HG02884 (cell line): Measurements from ENCODE around the gene CYP24A1.

ENCODE experiments used
- ATAC-seq: cut with Tn5 transposase; IDR thresholded peaks from one replicate; pipeline ENCODE4 v1.9.1; 2021; ENCODE audit warnings: mild to moderate bottlenecking, moderate library complexity; ENCODE audit not compliant: unreplicated experiment

Gene CYP24A1

DNA sequence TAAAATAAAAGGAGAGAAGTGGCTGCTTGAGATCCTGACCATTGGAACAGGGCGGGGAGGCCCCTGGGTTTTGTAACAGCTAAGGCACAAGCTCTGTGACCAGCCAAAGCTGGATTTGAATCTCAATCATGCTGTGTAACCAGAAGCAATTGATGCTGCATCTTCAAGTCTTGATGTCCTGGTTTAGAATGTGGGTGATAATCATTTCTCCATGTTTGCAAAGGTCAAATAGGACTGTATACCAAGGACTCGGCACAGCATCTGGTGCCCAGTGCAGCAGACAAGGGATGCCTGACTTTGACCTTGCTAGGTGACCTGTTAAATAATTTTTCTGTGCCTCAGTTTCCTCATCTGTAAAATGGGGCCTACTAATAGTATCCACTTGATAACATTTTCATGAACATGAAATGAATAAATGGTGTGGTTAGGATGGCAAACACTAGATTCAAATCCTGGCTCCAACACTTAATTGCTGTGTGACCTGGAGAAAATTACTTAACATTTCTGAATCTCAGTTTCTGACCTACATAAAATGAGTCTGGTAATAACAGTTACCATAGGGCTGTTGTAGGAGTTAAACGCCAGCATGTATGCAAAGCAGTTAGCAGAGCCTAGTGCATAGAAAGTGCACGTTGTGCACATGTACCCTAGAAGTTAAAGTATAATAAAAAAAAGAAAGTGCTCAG lies 57.1 kb downstream of the CYP24A1 start:
- ATAC-seq, result no peak

DNA sequence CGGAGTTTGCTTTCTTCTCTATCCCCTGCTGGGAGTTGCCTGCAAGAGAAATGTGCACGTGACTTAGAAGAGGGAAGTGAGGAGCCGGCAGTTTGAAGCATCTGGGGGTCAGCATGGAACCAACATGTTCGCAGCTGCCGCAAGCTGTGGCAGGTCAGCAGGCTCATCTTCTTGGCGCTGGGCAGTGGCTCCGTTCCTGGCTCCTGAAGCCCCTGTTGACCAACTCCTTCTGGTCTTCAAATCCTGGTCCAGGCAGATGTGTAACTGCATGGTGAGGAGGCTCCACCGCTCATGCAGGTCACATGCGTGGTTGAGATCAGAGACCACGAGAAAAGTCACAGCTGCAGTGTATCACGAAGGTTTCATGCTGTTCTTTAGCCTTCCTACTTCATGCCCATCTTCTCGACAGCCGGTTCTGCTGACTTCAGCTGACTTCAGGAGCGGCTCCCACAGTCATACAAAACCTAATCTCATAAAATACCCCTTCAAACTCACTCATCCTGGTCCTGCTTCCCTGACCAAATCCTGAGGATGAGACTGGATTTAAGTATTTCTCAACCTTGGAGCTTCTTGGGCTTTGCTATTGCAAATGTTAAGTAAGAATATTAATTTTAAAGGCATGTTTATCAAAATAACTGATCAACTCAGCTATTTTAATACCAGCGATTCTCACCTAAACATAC lies 58.5 kb downstream of the CYP24A1 start:
- no peak for ATAC-seq

DNA sequence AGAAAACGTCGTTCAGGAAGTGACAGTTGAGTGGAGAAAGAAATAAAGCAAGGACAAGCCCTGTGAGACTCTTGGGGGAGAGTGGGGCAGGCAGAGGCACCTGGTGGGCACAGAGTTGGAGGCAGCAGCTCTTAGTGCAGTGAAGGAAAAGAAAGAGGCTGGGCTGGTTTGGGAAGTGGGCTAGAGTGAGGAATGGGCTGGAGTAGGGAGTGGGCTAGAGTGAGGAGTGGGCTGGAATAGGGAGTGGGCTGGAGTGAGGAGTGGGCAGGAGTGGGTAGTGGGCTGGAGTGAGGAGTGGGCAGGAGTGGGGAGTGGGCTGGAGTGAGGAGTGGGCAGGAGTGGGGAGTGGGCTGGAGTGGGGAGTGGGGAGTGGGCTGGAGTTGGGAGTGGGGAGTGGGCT lies 59.7 kb downstream of the CYP24A1 start:
- no peak for ATAC-seq

DNA sequence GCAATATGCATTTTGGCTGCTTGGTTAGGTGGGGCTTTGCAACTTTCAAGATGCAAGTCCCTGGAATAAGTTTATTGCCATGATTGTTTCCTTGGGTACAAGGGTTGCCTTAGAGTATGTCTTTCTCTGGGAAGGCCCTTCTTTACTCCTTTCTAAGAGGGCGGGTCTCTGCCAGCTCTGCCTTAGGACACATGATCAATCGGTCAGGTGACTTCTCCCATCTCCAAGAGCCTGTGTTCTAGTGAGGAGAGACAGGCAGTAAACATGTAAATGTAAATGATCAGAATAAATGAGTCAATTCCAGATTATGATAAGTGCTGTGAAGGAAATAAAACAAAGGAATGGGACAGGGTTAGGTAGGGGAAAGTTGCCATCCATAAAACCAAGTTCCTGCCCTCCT lies 60.2 kb downstream of the CYP24A1 start:
- no peak for ATAC-seq

DNA sequence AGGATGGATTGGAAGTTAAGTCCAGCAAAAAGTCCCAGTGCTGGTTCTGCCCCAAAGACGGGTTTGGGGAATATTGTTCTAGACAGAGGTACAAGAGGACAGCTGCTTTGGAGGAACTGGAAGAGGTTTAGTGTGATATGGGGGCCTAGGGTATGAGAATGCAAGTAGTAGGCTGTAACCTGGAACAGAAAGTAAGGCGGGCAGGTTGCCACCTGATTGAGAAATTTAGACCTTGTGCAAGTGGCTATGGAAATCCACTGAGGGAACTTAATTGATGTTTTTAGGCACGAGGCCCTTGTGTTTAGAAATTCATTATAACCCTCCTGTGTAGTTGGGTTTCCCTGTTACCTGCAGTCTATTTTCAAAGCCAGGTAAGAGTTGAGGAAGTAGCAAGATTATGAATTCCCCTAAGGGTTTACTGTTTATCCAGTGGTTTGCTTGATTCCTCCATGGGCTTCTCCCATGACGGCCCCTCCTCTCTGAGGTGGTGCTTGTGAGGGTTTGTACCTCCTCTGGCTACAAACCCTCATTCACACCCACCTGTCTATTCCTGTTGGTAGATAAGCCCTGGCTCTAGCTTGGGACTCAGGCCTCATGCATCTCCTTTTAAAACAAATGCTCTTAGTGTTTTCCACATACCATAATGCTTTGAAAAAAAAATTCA lies 61.4 kb downstream of the CYP24A1 start:
- no peak for ATAC-seq

DNA sequence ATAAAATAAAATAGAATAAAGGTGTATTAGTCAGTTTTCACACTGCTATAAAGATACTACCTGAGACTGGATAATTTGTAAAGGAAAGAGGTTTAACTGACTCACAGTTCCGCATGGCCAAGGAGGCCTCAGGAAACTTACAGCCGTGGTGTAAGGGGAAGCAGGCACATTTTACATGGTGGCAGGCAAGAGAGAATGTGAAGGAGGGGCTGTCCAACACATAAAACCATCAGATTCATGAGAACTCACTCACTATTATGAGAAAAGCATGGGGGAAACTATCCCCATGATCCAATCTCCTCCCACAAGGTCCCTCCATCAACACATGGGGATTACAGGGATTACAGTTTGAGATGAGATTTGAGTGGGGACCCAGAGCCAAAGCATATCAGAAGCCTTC lies 62.3 kb downstream of the CYP24A1 start:
- no peak for ATAC-seq

DNA sequence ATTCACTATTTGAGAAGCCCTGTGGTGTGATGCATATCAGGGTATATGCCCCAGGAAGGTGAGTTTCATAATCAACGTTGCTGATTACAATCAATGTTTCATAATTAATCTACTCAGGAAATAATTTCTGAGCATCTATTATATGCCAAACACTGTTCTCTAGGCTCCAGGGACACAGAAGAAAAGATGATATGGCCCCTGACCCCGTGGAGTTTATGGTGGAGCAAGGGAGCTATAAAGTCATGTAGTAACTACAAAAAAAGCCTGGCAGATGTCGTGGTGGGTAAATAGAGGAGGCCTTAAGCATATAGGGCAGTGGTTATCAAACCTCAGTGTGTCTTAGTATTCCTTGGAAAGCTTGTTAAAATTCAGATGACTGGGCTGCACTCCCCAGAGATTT lies 63.3 kb downstream of the CYP24A1 start:
- ATAC-seq, result no peak

DNA sequence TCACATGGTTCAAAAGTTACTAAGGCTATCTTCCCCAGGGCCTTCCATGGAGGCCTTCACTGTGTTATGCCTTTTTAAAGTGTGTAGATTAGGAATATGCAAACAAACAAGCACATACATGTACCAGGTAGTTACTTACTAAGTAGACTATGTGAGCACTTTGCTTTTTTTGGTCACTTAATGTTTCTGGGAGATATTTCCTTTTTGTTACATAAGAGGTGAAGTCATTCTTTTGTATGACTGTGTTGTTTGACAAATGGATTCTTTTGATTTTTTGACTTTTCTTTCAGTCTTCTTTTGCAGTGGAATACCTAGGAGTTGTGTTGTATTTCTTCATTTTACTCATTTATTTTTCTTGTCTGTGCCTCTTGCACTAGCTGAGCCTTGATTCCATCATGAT lies 63.7 kb downstream of the CYP24A1 start:
- no peak for ATAC-seq

DNA sequence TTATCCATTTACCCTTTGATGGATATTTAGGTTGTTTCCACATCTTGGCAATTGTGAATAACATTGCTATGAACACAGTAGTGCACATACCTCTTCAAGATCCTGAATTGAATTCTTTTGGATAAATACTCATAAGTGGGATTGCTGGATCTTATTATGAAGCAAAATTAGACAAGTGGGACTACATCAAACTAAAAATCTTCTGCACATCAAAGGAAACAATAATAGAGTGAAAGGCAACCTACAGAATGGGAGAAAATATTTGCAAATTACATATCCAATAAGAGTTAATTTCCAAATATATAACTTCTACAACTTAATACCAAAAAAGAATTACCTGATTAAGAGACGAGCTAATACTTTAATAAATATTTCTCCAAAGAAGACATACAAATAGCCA lies 65.0 kb downstream of the CYP24A1 start:
- ATAC-seq, result no peak

DNA sequence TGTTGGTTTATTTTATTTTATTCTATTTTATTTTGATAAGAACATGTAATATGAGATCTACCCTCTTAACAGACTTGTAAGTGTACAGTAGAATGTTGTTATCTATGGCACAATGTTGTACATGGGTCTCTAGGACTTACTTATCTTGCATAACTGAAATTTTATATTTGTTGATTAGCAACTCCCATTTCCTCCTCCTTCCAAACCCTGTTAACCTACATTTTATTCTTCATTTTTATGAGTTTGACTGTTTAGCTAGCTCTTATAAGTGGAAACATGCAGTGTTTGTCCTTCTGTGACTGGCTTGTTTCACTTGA lies 65.5 kb downstream of the CYP24A1 start:
- no peak for ATAC-seq

DNA sequence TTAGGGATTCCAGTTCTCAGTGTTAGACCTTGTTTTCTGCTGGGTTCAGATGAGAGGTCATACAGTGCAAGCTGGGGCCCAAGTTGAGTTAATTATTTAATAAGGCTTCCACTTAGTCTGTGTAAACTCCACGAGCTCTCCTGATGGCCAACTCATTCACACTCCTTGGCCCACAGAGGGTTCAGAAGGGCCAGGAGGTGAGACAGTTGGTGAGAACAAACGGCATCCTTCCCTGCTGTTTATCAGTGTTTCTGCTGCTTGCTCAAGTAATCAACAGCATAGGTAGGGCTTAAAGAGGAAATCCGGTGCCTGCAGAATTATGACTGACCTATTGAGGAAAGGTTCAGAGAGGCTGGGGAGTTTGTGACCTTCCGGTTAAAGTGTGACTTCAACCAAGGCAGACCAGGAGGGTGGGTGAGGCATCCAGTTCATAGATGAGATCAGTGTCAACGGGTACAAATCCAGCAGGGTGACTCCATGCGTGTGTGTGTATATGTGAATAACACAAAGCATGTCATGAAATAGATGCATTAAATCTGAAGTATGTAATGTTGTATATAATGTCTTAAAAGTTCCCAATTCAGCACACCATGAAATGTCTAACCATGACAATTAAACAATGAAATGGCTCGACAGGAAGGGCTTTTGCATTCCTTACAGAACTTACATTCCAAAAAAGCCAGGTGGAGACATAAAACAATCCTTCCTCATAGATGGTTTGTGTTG lies 66.0 kb downstream of the CYP24A1 start:
- ATAC-seq, result no peak

DNA sequence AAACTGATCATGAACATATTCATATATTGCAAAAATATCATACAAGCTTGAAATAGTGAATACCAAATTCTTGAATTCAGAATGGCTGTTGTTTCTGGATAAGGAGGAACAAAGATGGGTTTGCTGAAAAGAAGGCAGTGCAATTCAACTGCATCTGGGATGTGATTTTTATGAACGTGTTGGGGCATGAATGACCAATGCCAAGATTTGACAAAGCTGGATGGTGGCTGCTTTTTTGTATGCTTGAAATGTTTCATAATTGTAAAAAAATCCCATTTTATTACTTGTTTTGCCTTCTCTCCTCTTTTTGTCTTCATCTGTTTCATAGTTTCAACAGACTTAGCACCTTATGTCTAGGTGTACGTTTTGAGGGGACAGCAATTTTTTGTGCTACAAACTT lies 66.6 kb downstream of the CYP24A1 start:
- ATAC-seq, result no peak

DNA sequence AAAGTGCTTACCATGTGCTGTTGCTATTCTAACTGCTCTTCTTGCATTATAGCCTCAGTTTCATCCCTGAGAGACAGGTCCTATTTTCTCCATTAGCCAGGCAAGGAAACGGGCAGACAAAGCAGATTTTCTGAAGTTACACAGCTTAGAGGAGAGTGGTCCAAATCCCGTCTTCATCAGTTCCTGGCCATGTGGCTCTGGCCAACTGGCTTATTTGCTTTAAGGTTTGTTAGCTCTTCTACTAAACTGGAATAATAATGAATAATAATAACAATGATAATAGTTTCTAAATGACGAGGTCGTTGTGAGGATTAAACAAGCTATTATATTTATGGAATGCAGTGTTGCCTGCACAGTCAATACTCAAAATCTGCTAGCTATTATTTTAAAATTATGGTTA lies 67.6 kb downstream of the CYP24A1 start:
- no peak for ATAC-seq

DNA sequence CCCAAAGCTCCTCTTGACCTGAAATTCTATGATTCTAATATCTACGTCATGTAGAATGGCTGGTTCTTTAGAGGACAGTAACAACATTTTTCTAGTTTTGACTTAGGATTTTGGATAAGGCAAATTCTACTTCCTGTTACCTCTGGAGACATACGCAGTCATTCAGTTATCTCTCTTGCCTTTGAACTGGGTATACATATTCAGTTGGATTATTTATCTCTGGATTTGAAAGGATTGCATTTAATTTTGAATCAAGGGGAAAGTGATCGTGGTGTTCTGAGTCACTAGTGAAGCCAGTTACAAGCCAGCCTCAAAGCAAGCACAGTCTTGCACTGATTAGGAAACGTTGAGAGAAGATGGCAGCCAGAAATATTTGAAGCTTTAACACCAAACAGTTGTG lies 68.1 kb downstream of the CYP24A1 start:
- no peak for ATAC-seq

DNA sequence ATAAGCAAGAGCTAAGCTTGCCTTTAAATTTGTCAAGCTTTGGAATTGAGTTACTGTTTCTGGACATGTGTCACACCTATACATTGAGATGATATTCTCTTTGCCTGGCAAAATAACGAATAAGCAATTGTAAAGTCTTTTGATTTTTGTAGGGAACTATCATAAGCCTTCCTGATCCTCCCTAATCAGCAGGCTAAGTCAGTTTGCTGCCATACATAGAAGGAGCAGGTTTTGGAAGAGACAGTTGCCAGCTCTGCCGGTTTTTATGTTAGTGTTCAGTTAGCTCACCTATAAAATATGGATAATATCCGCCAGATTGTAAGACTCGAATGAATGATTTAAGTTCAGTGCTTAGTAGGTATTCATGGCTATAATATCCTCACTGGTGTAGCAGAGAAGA lies 69.0 kb downstream of the CYP24A1 start:
- ATAC-seq, result no peak

DNA sequence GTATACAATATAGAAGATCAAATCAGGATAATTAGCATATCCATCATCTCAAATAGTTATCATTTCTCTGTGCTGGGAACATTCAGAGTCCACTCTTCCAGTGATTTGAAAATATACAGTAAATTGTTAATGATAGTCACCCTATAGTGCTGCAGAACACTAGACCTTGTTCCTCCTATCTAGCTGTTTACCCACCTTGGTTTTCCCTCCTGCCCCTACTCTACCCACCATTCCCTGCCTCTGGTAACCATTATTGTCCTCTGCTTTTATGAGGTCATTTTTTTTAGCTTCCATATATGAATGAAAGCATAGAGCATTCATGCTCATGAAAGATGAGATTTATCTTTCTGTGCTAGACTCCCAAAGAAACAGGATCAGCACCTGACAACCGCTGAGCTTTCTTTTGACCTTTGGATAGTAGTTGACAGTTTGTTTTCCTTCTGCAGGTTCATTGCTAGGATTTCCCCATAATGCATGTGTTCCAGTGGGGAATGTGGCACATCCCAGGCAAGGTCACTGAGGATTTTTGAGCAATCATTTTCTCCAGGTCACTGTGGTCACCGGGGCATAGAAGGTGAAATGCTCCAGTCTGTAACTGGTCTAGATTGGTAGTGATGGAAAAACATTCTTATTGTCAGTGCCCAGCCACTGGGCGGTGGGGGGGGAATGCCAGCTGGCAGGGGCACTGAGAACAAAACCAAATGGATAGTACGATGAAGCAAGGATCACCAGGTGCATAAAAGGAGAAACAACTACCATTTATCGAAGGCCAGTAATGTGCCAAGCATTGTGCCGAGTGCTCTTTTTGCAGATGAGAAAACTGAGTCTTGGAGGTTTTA lies 69.8 kb downstream of the CYP24A1 start:
- ATAC-seq, result no peak
